Measurements from ENCODE around the gene SIX5. TPM values are rescaled to one million over a fixed set of nuclear protein-coding genes. Genes with fewer than 3 reads are reported as not detected.

Gene SIX5
- total RNA-seq, 1 experiment from 2014 or later = 9.3 TPM

GRCh38 chr19:45767881-45768654, 984 bp downstream of the SIX5 start:
- CTCF ChIA-PET = interaction anchor here (1.3 kb wide), 1 partner anchor 11 kb away, joined by 4 read pairs; no protein-coding TSS in a partner anchor
- no peaks in the 10 kb centered on the region for H3K9me2 ChIP-seq (replicated peaks; ENCODE audit: low read length)
- no peaks in the 10 kb centered on the region for H3K36me3 ChIP-seq (ENCODE audit: low read depth, low read length)
- H3K79me2 ChIP-seq (ENCODE audit: low read length) = no peaks in the 10 kb centered on the region
- no peaks in the 10 kb centered on the region for H3F3A ChIP-seq (ENCODE audit: low read length, unreplicated experiment)
- intact Hi-C loops (cut with micrococcal nuclease) = no loop called here
- BruUV-seq (replicated peaks) = no TSS peak
- H4K20me1 ChIP-seq (ENCODE audit: low read length) = no peaks in the 10 kb centered on the region
- H3K9me3 ChIP-seq (ENCODE audit: low read length) = no peaks in the 10 kb centered on the region
- H3K27me3 ChIP-seq (ENCODE audit: low read length) = no peaks in the 10 kb centered on the region
- H3K4me2 ChIP-seq (ENCODE audit: low read length) = peak overlapping the region; percentile 95
- peak overlapping the region; percentile 72; the same call in 1 of the 2 replicates for H2AFZ ChIP-seq (ENCODE audit: low read length)
- POLR2A ChIA-PET (ENCODE audit: unreplicated experiment) = interaction anchor here (0.6 to 0.8 kb wide), 2 partner anchors 51 to 54 kb away, joined by 5 to 7 read pairs; no protein-coding TSS in a partner anchor
- H3K4me3 ChIP-seq (ENCODE audit: low read length) = peak overlapping the region; percentile 97
- no peak; the same call in 1 of the 2 replicates for ATAC-seq
- peak; percentile 37 for DNase-seq
- H3K9ac ChIP-seq (ENCODE audit: low read length) = peak overlapping the region; percentile 74
- H3K27ac ChIP-seq (ENCODE audit: low read length) = 0 out of 2 replicates have a peak overlapping the region, but pooled peaks have one; percentile 69
- H3K4me1 ChIP-seq (ENCODE audit: insufficient read depth, low read length) = peaks cover 29% of the 10 kb centered on the region; the same call in 1 of the 2 replicates
- TF ChIP-seq, protein P1, sequence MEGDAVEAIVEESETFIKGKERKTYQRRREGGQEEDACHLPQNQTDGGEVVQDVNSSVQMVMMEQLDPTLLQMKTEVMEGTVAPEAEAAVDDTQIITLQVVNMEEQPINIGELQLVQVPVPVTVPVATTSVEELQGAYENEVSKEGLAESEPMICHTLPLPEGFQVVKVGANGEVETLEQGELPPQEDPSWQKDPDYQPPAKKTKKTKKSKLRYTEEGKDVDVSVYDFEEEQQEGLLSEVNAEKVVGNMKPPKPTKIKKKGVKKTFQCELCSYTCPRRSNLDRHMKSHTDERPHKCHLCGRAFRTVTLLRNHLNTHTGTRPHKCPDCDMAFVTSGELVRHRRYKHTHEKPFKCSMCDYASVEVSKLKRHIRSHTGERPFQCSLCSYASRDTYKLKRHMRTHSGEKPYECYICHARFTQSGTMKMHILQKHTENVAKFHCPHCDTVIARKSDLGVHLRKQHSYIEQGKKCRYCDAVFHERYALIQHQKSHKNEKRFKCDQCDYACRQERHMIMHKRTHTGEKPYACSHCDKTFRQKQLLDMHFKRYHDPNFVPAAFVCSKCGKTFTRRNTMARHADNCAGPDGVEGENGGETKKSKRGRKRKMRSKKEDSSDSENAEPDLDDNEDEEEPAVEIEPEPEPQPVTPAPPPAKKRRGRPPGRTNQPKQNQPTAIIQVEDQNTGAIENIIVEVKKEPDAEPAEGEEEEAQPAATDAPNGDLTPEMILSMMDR (conservative IDR thresholded peaks at IDR 0.05; ENCODE audit: low read depth, low read length) = no peak
- no peak for TF ChIP-seq EZH2phosphoT487 (IDR thresholded peaks at IDR 0.05; ENCODE audit: borderline replicate concordance, low read length)
- no peak for TF ChIP-seq EZH2 (IDR thresholded peaks at IDR 0.05; ENCODE audit: low read length, unreplicated experiment)

DNA sequence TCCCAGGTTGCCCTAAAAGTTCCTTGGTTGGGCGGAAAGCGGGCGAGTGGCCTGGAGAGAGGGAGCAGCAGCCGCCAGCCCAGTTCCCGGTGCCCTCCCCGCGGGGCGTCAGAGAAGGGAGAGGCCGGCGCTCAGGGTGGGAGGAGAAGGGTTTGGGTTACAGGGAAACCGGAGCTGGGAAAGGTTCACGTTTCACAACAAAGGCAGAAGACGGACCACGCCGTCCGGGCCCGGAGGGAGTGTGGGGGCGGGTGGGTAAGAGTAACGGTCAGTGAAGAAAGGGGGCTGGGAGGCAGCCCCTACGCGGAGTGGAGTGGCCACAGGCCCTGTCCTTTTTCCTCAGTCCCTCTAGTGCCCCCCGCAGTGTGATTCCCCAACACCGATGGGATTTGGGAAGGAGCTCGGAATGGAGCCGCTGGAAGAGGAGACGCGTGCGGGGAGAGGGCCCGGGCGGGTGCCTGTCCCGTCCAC, 1.6 kb downstream of the SIX5 start:
- Histone ChIP-seq H3K4me1 (ENCODE audit: insufficient read depth, low read length) (peaks cover 28% of the 10 kb centered on the region; the same call in 1 of the 2 replicates), H3F3A (ENCODE audit: low read length, unreplicated experiment) (no peaks in the 10 kb centered on the region), H3K79me2 (ENCODE audit: low read length) (no peaks in the 10 kb centered on the region), H3K27me3 (ENCODE audit: low read length) (no peaks in the 10 kb centered on the region), H3K9me2 (replicated peaks; ENCODE audit: low read length) (no peaks in the 10 kb centered on the region), H3K4me3 (ENCODE audit: low read length) (peak overlapping the region; percentile 97), H3K36me3 (ENCODE audit: low read depth, low read length) (no peaks in the 10 kb centered on the region), H3K9ac (ENCODE audit: low read length) (peak overlapping the region; percentile 74), H3K4me2 (ENCODE audit: low read length) (peak overlapping the region; percentile 95), H3K9me3 (ENCODE audit: low read length) (no peaks in the 10 kb centered on the region), H3K27ac (ENCODE audit: low read length) (peak overlapping the region; percentile 56), H4K20me1 (ENCODE audit: low read length) (no peaks in the 10 kb centered on the region), H2AFZ (ENCODE audit: low read length) (peak overlapping the region; percentile 72)
- TF ChIP-seq, protein P1 (conservative IDR thresholded peaks at IDR 0.05; ENCODE audit: low read depth, low read length) = no peak
- TF ChIP-seq EZH2phosphoT487 (IDR thresholded peaks at IDR 0.05; ENCODE audit: borderline replicate concordance, low read length) = no peak
- ATAC-seq (peak; percentile 14), DNase-seq (peak; percentile 75)
- ChIA-PET POLR2A (ENCODE audit: unreplicated experiment) (interaction anchor here (0.6 to 0.8 kb wide), 2 partner anchors 51 to 60 kb away, joined by 3 to 5 read pairs; no protein-coding TSS in a partner anchor), CTCF (interaction anchor here (1.3 kb wide), 1 partner anchor 12 kb away, joined by 4 read pairs; no protein-coding TSS in a partner anchor)
- no TSS peak for BruUV-seq (replicated peaks)
- intact Hi-C loops (cut with micrococcal nuclease) = no loop called here
